OCI-LY1 (cell line): ENCODE data around the gene TIMP2.

ENCODE experiments used
- CTCF ChIP-seq: fragments of 200-600 bp; sonication (generic), shearing (Covaris generic); IDR thresholded peaks from 2 replicates; pipeline ENCODE4 v1.5.1; 2017; ENCODE audit warnings: mild to moderate bottlenecking, antibody characterized with exemption, low read length, moderate library complexity, mixed read lengths
- EZH2 ChIP-seq: fragments of 200-600 bp; sonication (generic), shearing (Covaris generic); IDR thresholded peaks from 2 replicates; pipeline ENCODE4 v1.8.0; 2017; ENCODE audit warnings: borderline replicate concordance, mixed run types, mild to moderate bottlenecking, antibody characterized with exemption, low read length, moderate library complexity, mixed read lengths

- TF ChIP-seq CTCF (no peak), EZH2 (no peak)
These were observed 33.1 kb downstream of the TIMP2 start for GRCh38 chr17:78892062-78892456.
